Right hindlimb (tissue), 1 donor: ENCODE results near the gene REV1.
"Not testable (repeated sequence)": the region's sequence is repeated elsewhere in the genome, so short reads cannot be mapped to it uniquely, and the experiment has no call there.

Source experiments
- DNase-seq: peaks from one replicate; pipeline ENCODE4 v3.0.0-alpha.2; 2018

REV1 gene

GRCh38 chr2:99399063-99399462 lies 90.8 kb downstream of the REV1 start:
- DNase-seq, result no peak

GRCh38 chr2:99398303-99398702 lies 91.5 kb downstream of the REV1 start:
- DNase-seq, result no peak

- DNase-seq, result no peak
Observed at GRCh38 chr2:99397266-99397920, 92.4 kb downstream of the REV1 start.

GRCh38 chr2:99395589-99396130 lies 94.2 kb downstream of the REV1 start:
- no peak for DNase-seq

- no peak for DNase-seq
Observed at GRCh38 chr2:99389946-99390345, 99.9 kb downstream of the REV1 start.

GRCh38 chr2:99389371-99389770 lies 100.4 kb downstream of the REV1 start:
- DNase-seq, result no peak

GRCh38 chr2:99388892-99389291 lies 100.9 kb downstream of the REV1 start:
- DNase-seq, result no peak

GRCh38 chr2:99386011-99386410 lies 103.8 kb downstream of the REV1 start:
- DNase-seq, result no peak

- no peak for DNase-seq
Observed at GRCh38 chr2:99382143-99382542, 107.7 kb downstream of the REV1 start.

- no peak for DNase-seq
Observed at GRCh38 chr2:99380376-99381010, 109.3 kb downstream of the REV1 start.

- DNase-seq, result no peak
Observed at GRCh38 chr2:99377879-99378278, 111.9 kb downstream of the REV1 start.

- no peak for DNase-seq
Observed at GRCh38 chr2:99376254-99376864, 113.5 kb downstream of the REV1 start.

GRCh38 chr2:99374747-99375146 lies 115.1 kb downstream of the REV1 start:
- no peak for DNase-seq

GRCh38 chr2:99373144-99373543 lies 116.7 kb downstream of the REV1 start:
- DNase-seq, result no peak

GRCh38 chr2:99368854-99369253 lies 121.0 kb downstream of the REV1 start:
- DNase-seq, result not testable (repeated sequence)

- DNase-seq, result no peak
Observed at GRCh38 chr2:99365661-99366060, 124.2 kb downstream of the REV1 start.

GRCh38 chr2:99356853-99357252 lies 133.0 kb downstream of the REV1 start:
- no peak for DNase-seq

- not testable (repeated sequence) for DNase-seq
Observed at GRCh38 chr2:99354825-99355224, 135.0 kb downstream of the REV1 start.

- no peak for DNase-seq
Observed at GRCh38 chr2:99354070-99354469, 135.7 kb downstream of the REV1 start.
